ENCODE results near the gene RORB.

Gene RORB

GRCh38 chr9:74609671-74610405 is 112.7 kb downstream of the RORB start:
- no peak for DNase-seq

GRCh38 chr9:74610523-74611061 is 113.5 kb downstream of the RORB start:
- no peak for DNase-seq

GRCh38 chr9:74630228-74630627 is 133.1 kb downstream of the RORB start:
- no peak for DNase-seq

GRCh38 chr9:74639112-74639511 is 142.0 kb downstream of the RORB start:
- no peak for DNase-seq

- no peak for DNase-seq
These were observed 145.2 kb downstream of the RORB start for GRCh38 chr9:74642376-74642775.

- no peak for DNase-seq
These were observed 146.3 kb downstream of the RORB start for GRCh38 chr9:74643303-74643923.

- DNase-seq = no peak
These were observed 146.9 kb downstream of the RORB start for GRCh38 chr9:74644023-74644422.

GRCh38 chr9:74645007-74645639 is 148.0 kb downstream of the RORB start:
- no peak for DNase-seq

GRCh38 chr9:74653410-74654080 is 156.4 kb downstream of the RORB start:
- no peak for DNase-seq

- no peak for DNase-seq
These were observed 165.5 kb downstream of the RORB start for GRCh38 chr9:74662674-74663073.

- no peak for DNase-seq
These were observed 166.3 kb downstream of the RORB start for GRCh38 chr9:74663439-74663838.

- DNase-seq = no peak
These were observed 169.6 kb downstream of the RORB start for GRCh38 chr9:74666625-74667316.

- DNase-seq = no peak
These were observed 175.1 kb downstream of the RORB start for GRCh38 chr9:74672237-74672636.

GRCh38 chr9:74674077-74674476 is 176.9 kb downstream of the RORB start:
- DNase-seq = no peak

- DNase-seq = no peak
These were observed 184.8 kb downstream of the RORB start for GRCh38 chr9:74681906-74682305.

GRCh38 chr9:74683322-74683721 is 186.2 kb downstream of the RORB start:
- no peak for DNase-seq

- no peak for DNase-seq
These were observed 193.9 kb downstream of the RORB start for GRCh38 chr9:74691058-74691457.

- no peak for DNase-seq
These were observed 199.4 kb downstream of the RORB start for GRCh38 chr9:74696520-74696919.

GRCh38 chr9:74697535-74697934 is 200.4 kb downstream of the RORB start:
- no peak for DNase-seq

- DNase-seq = no peak
These were observed 214.2 kb downstream of the RORB start for GRCh38 chr9:74711341-74711740.

GRCh38 chr9:74718709-74719108 is 221.6 kb downstream of the RORB start:
- DNase-seq = no peak

- DNase-seq = no peak
These were observed 222.2 kb downstream of the RORB start for GRCh38 chr9:74719306-74719705.
